Esophagus squamous epithelium (tissue), 5 donors: ENCODE data around the gene TNFRSF11A. TPM values are rescaled to one million over a fixed set of nuclear protein-coding genes. Genes with fewer than 3 reads are reported as not detected.

Experiments used
- DNase-seq: peaks from one replicate; lab custom pipeline; 2025; lab: John Stamatoyannopoulos, UW
- H3K27ac ChIP-seq, 4 donors: fragments of 200-600 bp; sonication (generic); one replicate each; pipeline ENCODE4 v1.5.1; 2016 to 2019; ENCODE audit warnings: mild to moderate bottlenecking in 1 of 4
- H3K27me3 ChIP-seq, 4 donors: fragments of 200-600 bp; sonication (generic); 1 replicate in 3 of 4; 2 replicates in 1 of 4; pipeline versions ENCODE4 v1.5.1 to v1.6.0; 2017 to 2021; ENCODE audit warnings: antibody characterized with exemption in 1 of 4
- H3K36me3 ChIP-seq, 3 donors: fragments of 200-600 bp; sonication (generic); one replicate each; pipeline ENCODE4 v1.5.1; 2016 to 2019
- H3K4me1 ChIP-seq, 3 donors: fragments of 200-600 bp; sonication (generic); one replicate each; pipeline ENCODE4 v1.5.1; 2017 to 2019
- H3K4me3 ChIP-seq, 4 donors: fragments of 200-600 bp; sonication (generic); 1 replicate in 3 of 4; 2 replicates in 1 of 4; pipeline ENCODE4 v1.5.1; 2016 to 2019; ENCODE audit warnings: mild to moderate bottlenecking in 2 of 4, moderate library complexity in 1 of 4
- H3K9me3 ChIP-seq, 3 donors: fragments of 200-600 bp; sonication (generic); one replicate each; pipeline ENCODE4 v1.5.1; 2016 to 2019
- POLR2A ChIP-seq, 4 donors: fragments of 450-650 bp; IDR thresholded peaks; one replicate each; pipeline ENCODE4 v1.6.1; 2017; ENCODE audit warnings: antibody characterized with exemption in 4 of 4, mild to moderate bottlenecking in 4 of 4, moderate library complexity in 3 of 4
- WGBS, 2 donors: methylation state at CpG; one replicate each; pipeline ENCODE4 v1.1.5; 2018; 5-methylcytosine and 5-hydroxymethylcytosine counted together
- intact Hi-C: fragments of 100-400 bp; cut with DNase I; formaldehyde crosslinking; loops from one replicate; pipeline ENCODE4 v1.15.0; 2022
- total RNA-seq, 4 donors: library from RNA; depleted of rRNA; stranded (reverse); fragments of >200 nt; gene quantifications; one replicate each; pipeline ENCODE4 v1.1.0, GENCODE V29; 2016
- TF ChIP-seq, protein P1 (sequence below), 6 experiments: fragments of 450-650 bp in 4 of 6; fragments of 200-600 bp in 2 of 6; sonication (generic) in 2 of 6; IDR thresholded peaks; one replicate each; pipeline ENCODE4 v1.5.1; 2016 to 2019; ENCODE audit warnings: antibody characterized with exemption in 6 of 6, mild to moderate bottlenecking in 4 of 6, moderate library complexity in 4 of 6
- donor health status: DM: yes; HTN: yes; CAD: no.

Gene TNFRSF11A
- total RNA-seq, 4 donors from 2014 or later: 1.9 to 5.6 (median 3.6) TPM

DNA sequence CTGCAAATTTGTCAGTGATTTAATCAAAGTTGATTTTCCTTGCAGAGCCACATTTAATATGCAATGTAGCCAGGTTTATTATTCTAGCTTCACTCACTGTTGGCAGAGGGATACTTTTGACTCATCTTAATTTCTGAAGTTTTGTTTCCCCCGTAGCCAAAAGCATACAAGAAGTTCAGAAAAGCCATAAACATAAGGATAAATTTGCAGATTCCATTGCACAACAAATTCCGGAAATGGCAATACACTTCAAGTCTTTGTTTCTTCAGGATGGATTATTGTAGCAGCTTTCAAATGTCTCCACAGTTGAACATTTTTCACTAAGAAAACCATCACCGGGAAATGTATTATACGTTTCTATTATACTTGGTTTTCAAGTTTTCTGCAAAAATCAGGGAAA, 109.7 kb downstream of the TNFRSF11A start:
- H3K36me3 ChIP-seq: no peaks in the 10 kb centered on the region
- no peaks in the 10 kb centered on the region for H3K9me3 ChIP-seq
- H3K27ac ChIP-seq: no peak overlapping the region
- DNase-seq: no peak
- WGBS, 2 donors: 27 to 40% methylated on average over 4 of the region's 4 CpGs
- peaks cover 11 to 42% (median 16%) of the 10 kb centered on the region in 3 donors for H3K4me1 ChIP-seq
- H3K27me3 ChIP-seq: peaks cover 0 to 36% (median 0%) of the 10 kb centered on the region in 4 donors
- TF ChIP-seq, protein P1, sequence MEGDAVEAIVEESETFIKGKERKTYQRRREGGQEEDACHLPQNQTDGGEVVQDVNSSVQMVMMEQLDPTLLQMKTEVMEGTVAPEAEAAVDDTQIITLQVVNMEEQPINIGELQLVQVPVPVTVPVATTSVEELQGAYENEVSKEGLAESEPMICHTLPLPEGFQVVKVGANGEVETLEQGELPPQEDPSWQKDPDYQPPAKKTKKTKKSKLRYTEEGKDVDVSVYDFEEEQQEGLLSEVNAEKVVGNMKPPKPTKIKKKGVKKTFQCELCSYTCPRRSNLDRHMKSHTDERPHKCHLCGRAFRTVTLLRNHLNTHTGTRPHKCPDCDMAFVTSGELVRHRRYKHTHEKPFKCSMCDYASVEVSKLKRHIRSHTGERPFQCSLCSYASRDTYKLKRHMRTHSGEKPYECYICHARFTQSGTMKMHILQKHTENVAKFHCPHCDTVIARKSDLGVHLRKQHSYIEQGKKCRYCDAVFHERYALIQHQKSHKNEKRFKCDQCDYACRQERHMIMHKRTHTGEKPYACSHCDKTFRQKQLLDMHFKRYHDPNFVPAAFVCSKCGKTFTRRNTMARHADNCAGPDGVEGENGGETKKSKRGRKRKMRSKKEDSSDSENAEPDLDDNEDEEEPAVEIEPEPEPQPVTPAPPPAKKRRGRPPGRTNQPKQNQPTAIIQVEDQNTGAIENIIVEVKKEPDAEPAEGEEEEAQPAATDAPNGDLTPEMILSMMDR (IDR thresholded peaks at IDR 0.05): no peak
- no peak for TF ChIP-seq POLR2A (IDR thresholded peaks at IDR 0.05)
- intact Hi-C loops: no loop called here
- H3K4me3 ChIP-seq: no peak overlapping the region

DNA sequence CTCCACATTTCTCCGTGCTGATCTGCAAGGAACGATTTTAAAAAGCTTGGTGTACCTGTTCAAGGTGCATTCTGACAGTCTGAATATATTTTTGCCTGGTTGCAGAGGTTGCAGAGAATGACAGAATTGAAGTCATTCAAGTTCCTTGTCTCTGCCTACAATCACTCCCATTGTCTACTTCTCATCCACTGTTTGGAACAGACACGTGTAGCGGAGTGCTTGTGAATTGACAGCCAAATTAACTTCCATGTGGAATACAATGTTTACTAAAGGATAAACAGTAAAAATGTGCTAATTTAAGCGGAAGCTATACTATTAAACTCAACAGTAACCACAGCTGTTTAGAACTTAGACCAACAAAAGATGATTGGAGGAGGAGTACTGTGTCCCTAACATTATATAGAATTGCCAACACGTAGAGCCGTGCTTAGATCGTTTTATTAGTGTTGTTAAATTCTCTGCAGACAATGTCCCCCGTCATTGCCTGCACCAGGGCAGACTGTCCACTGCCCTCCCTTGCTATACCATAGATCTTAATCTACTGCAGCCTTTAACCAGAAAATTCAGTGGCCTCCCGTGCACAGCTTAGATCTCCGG, 110.4 kb downstream of the TNFRSF11A start:
- no peaks in the 10 kb centered on the region for H3K9me3 ChIP-seq
- peaks cover 11 to 42% (median 16%) of the 10 kb centered on the region in 3 donors for H3K4me1 ChIP-seq
- TF ChIP-seq POLR2A (IDR thresholded peaks at IDR 0.05): no peak
- TF ChIP-seq, protein P1 (IDR thresholded peaks at IDR 0.05): no peak
- peaks cover 0 to 30% (median 0%) of the 10 kb centered on the region in 4 donors for H3K27me3 ChIP-seq
- no peak for DNase-seq
- H3K36me3 ChIP-seq: no peaks in the 10 kb centered on the region
- no peak overlapping the region for H3K4me3 ChIP-seq
- 49 to 63% methylated on average over 11 of the region's 11 CpGs for WGBS, 2 donors
- no peak overlapping the region for H3K27ac ChIP-seq
- intact Hi-C loops: no loop called here

DNA sequence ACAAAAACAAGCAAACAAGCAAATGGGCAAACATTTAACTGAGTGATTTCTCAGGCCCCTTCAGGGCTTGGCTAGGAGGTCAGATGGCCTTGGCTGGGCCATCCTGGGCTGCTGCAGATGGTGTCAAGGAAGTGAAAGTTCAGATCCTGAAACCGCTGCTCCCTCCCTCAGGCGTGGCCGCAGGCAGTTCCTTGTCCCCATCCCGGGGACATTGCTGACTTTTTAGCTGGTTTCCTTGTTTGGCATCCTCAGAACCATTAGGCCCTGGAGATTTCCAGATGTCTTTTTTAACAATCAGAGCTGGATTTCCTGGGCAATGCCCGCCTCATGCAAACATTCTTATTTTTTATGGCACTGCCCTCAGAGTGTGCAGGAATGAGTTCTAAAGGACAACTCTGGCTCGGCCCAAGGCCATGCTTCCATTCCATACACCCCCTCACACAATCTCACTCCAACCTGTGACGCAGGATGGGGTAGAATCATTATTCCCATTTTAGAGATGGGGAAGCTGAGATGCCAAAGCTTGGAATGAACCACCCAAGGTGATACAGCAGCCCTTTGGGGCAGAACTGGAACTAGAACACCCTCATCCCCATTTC, 111.6 kb downstream of the TNFRSF11A start:
- Histone ChIP-seq H3K4me3 (no peak overlapping the region), H3K36me3 (no peaks in the 10 kb centered on the region), H3K4me1 (peaks cover 11 to 42% (median 16%) of the 10 kb centered on the region in 3 donors), H3K9me3 (no peaks in the 10 kb centered on the region), H3K27ac (peak overlapping the region; percentile 10 to 89 (median 74)), H3K27me3 (peaks cover 0 to 27% (median 0%) of the 10 kb centered on the region in 4 donors)
- 58 to 62% methylated on average over 6 to 7 of the region's 7 CpGs for WGBS, 2 donors
- no peak for DNase-seq
- intact Hi-C loops: no loop called here
- TF ChIP-seq, protein P1 (IDR thresholded peaks at IDR 0.05): no peak
- TF ChIP-seq POLR2A (IDR thresholded peaks at IDR 0.05): no peak

- intact Hi-C loops: no loop called here
- Histone ChIP-seq H3K4me3 (peak overlapping the region in 2 of 4 donors; percentile 9 to 38), H3K4me1 (peaks cover 11 to 42% (median 16%) of the 10 kb centered on the region in 3 donors), H3K27ac (peak overlapping the region; percentile 35 to 89 (median 74)), H3K27me3 (peaks cover 0 to 28% (median 0%) of the 10 kb centered on the region in 4 donors), H3K9me3 (no peaks in the 10 kb centered on the region), H3K36me3 (no peaks in the 10 kb centered on the region)
- TF ChIP-seq POLR2A (IDR thresholded peaks at IDR 0.05): no peak
- TF ChIP-seq, protein P1 (IDR thresholded peaks at IDR 0.05): no peak
- no peak for DNase-seq
- 0 to 7% methylated on average over 8 to 11 of the region's 11 CpGs for WGBS, 2 donors
Observed at GRCh38 chr18:62437235-62438017, 112.3 kb downstream of the TNFRSF11A start.

- Histone ChIP-seq H3K27ac (peak overlapping the region; percentile 35 to 89 (median 74)), H3K36me3 (no peaks in the 10 kb centered on the region), H3K4me3 (peak overlapping the region in 2 of 4 donors; percentile 9 to 38), H3K27me3 (peaks cover 0 to 28% (median 0%) of the 10 kb centered on the region in 4 donors), H3K9me3 (no peaks in the 10 kb centered on the region), H3K4me1 (peaks cover 11 to 42% (median 16%) of the 10 kb centered on the region in 3 donors)
- no peak for TF ChIP-seq POLR2A (IDR thresholded peaks at IDR 0.05)
- TF ChIP-seq, protein P1 (IDR thresholded peaks at IDR 0.05): no peak
- DNase-seq: no peak
- 16 to 25% methylated on average over 10 of the region's 10 CpGs for WGBS, 2 donors
- intact Hi-C loops: no loop called here
Observed at GRCh38 chr18:62438018-62438329, 112.9 kb downstream of the TNFRSF11A start.
